K562 (cell line): Measurements from ENCODE around the gene IL31.

Source experiments
- CTCF ChIP-seq, 3 experiments: IDR thresholded peaks in 2 of 3; conservative IDR thresholded peaks in 1 of 3; 2 replicates each; pipeline ENCODE4 v1.5.1; 2011 to 2012; ENCODE audit warnings: low read length in 3 of 3, mild to moderate bottlenecking in 3 of 3, control low read depth in 2 of 3, improper control_type of control experiment in 1 of 3, inconsistent platforms in 1 of 3, low read depth in 1 of 3, mixed read lengths in 1 of 3, moderate library complexity in 1 of 3; ENCODE audit not compliant: insufficient read depth in 2 of 3
- ETS1 ChIP-seq: conservative IDR thresholded peaks from 2 replicates; pipeline ENCODE4 v1.6.1; 2011; ENCODE audit warnings: low read depth, mild to moderate bottlenecking, low read length; ENCODE audit not compliant: control insufficient read depth
- HOXB6 ChIP-seq: fragments of 250-450 bp; sonication (Bioruptor Pico); IDR thresholded peaks from 2 replicates; pipeline ENCODE4 v1.5.1; 2022; ENCODE audit warnings: mild to moderate bottlenecking, borderline replicate concordance
- IRF1 ChIP-seq: sonication (generic); formaldehyde crosslinking; IDR thresholded peaks from 2 replicates; pipeline ENCODE4 v1.8.0; 2022; ENCODE audit warnings: missing genetic modification reagents, mild to moderate bottlenecking, borderline replicate concordance
- SOX6 ChIP-seq: fragments of 450-650 bp; IDR thresholded peaks from 2 replicates; pipeline ENCODE4 v1.6.1; 2014; ENCODE audit warnings: mild to moderate bottlenecking
- SRF ChIP-seq, 2 experiments: fragments of 250-450, 450-650 bp in 1 of 2; sonication (Bioruptor Pico) in 1 of 2; sonication (generic) in 1 of 2; formaldehyde crosslinking; IDR thresholded peaks; 2 replicates each; pipeline versions ENCODE4 v1.5.0 to v1.5.1; 2020 to 2022; ENCODE audit warnings: mild to moderate bottlenecking in 1 of 2, missing genetic modification reagents in 1 of 2
- TEAD4 ChIP-seq, 2 experiments: sonication (generic) in 1 of 2; formaldehyde crosslinking in 1 of 2; IDR thresholded peaks; 2 replicates each; pipeline versions ENCODE4 v1.6.1 to v1.8.0; 2012 to 2022; ENCODE audit warnings: borderline replicate concordance in 1 of 2, inconsistent platforms in 1 of 2, low read length in 1 of 2, mild to moderate bottlenecking in 1 of 2, missing genetic modification reagents in 1 of 2
- THRAP3 ChIP-seq: fragments of 450-650 bp; IDR thresholded peaks from 2 replicates; pipeline ENCODE4 v1.6.1; 2016; ENCODE audit warnings: mild to moderate bottlenecking, inconsistent platforms, borderline replicate concordance

GRCh38 chr12:122182887-122183587, 9.0 kb upstream of the IL31 start, which contains the start of gene LRRC43:
- TF ChIP-seq TEAD4 (IDR thresholded peaks at IDR 0.05; ENCODE audit: low read length) (no peak), TEAD4 (CRISPR knock-in tag; IDR thresholded peaks at IDR 0.05; ENCODE audit: borderline replicate concordance) (no peak), IRF1 (CRISPR knock-in tag) (no peak), HOXB6 (no peak), SRF (CRISPR knock-in tag; IDR thresholded peaks at IDR 0.05) (no peak), THRAP3 (no peak), ETS1 (no peak), CTCF (IDR thresholded peaks at IDR 0.05 in 2 of 3, conservative IDR thresholded peaks at IDR 0.05 in 1 of 3; ENCODE audit: insufficient read depth in 2 of 3, low read depth in 1 of 3, low read length in 3 of 3) (no peak), SOX6 (no peak)
